ENCODE results near the gene ST8SIA4. TPM values are rescaled to one million over a fixed set of nuclear protein-coding genes. Genes with fewer than 3 reads are reported as not detected.

Gene ST8SIA4
- total RNA-seq, 1 experiment from 2014 or later: not detected

GRCh38 chr5:100828898-100829356 is 74.2 kb downstream of the ST8SIA4 start:
- BruUV-seq (replicated peaks): no TSS peak
- ATAC-seq (no peak), DNase-seq (ENCODE audit: low read depth, low spot score) (no peak)
- Histone ChIP-seq H3K4me1 (ENCODE audit: control insufficient read depth in 1 of 2, insufficient read depth in 2 of 2, low read length in 2 of 2) (peaks cover 0 to 20% of the 10 kb centered on the region in 2 experiments; a peak in 2 of 4 replicates), H3K9me2 (ENCODE audit: insufficient read depth) (no peaks in the 10 kb centered on the region), H2AFZ (ENCODE audit: low read depth, low read length, poor library complexity, severe bottlenecking) (peak overlapping the region; percentile 18), H3K79me2 (ENCODE audit: insufficient read depth, low read length) (no peaks in the 10 kb centered on the region), H3K36me3 (ENCODE audit: control insufficient read depth in 1 of 2, insufficient read depth in 2 of 2, low read length in 2 of 2) (no peaks in the 10 kb centered on the region), H3K4me2 (ENCODE audit: low read length) (peak overlapping the region; percentile 15; the same call in 1 of the 2 replicates), H3K27me3 (ENCODE audit: insufficient read depth, low read length) (no peaks in the 10 kb centered on the region), H3K27ac (ENCODE audit: low read depth, low read length) (no peak overlapping the region), H3K4me3 (replicated peaks in 1 of 2; ENCODE audit: low read depth in 1 of 2, low read length in 2 of 2) (no peak overlapping the region), H3K9ac (ENCODE audit: low read length) (no peak overlapping the region), H3K9me3 (ENCODE audit: control insufficient read depth in 1 of 2, insufficient read depth in 1 of 2, low read depth in 1 of 2, low read length in 2 of 2) (no peaks in the 10 kb centered on the region), H4K20me1 (ENCODE audit: insufficient read depth) (no peaks in the 10 kb centered on the region)
- CTCF ChIA-PET: no interaction called here
- POLR2A ChIA-PET: interaction anchor here (1.1 kb wide), 1 partner anchor 8 kb away, joined by 3 read pairs; no protein-coding TSS in a partner anchor
- RAD21 ChIA-PET (ENCODE audit: low non-redundant PET in 1 of 2, low total read pairs in 2 of 2, uncharacterized antibody in 2 of 2, unreplicated experiment in 2 of 2): no interaction called here
- TF ChIP-seq JUND (IDR thresholded peaks at IDR 0.05): no peak
- no peak for TF ChIP-seq POLR2A (IDR thresholded peaks at IDR 0.05; ENCODE audit: borderline replicate concordance, extremely low read depth, insufficient read depth, insufficient read length)
- intact Hi-C loops (cut with micrococcal nuclease): no loop called here

GRCh38 chr5:100828071-100828897 is 74.8 kb downstream of the ST8SIA4 start:
- no peaks in the 10 kb centered on the region for H3K36me3 ChIP-seq (ENCODE audit: control insufficient read depth in 1 of 2, insufficient read depth in 2 of 2, low read length in 2 of 2)
- no peak overlapping the region for H3K27ac ChIP-seq (ENCODE audit: low read depth, low read length)
- no TSS peak for BruUV-seq (replicated peaks)
- H2AFZ ChIP-seq (ENCODE audit: low read depth, low read length, poor library complexity, severe bottlenecking): peak overlapping the region; percentile 31
- peaks cover 0 to 20% of the 10 kb centered on the region in 2 experiments; a peak in 2 of 4 replicates for H3K4me1 ChIP-seq (ENCODE audit: control insufficient read depth in 1 of 2, insufficient read depth in 2 of 2, low read length in 2 of 2)
- POLR2A ChIA-PET: interaction anchor here (1.1 kb wide), 1 partner anchor 9 kb away, joined by 3 read pairs; no protein-coding TSS in a partner anchor
- RAD21 ChIA-PET (ENCODE audit: low non-redundant PET in 1 of 2, low total read pairs in 2 of 2, uncharacterized antibody in 2 of 2, unreplicated experiment in 2 of 2): no interaction called here
- no peaks in the 10 kb centered on the region for H3K9me3 ChIP-seq (ENCODE audit: control insufficient read depth in 1 of 2, insufficient read depth in 1 of 2, low read depth in 1 of 2, low read length in 2 of 2)
- H3K9me2 ChIP-seq (ENCODE audit: insufficient read depth): no peaks in the 10 kb centered on the region
- CTCF ChIA-PET: no interaction called here
- H3K4me3 ChIP-seq (replicated peaks in 1 of 2; ENCODE audit: low read depth in 1 of 2, low read length in 2 of 2): no peak overlapping the region
- no peak overlapping the region for H3K9ac ChIP-seq (ENCODE audit: low read length)
- no peaks in the 10 kb centered on the region for H4K20me1 ChIP-seq (ENCODE audit: insufficient read depth)
- no peak for ATAC-seq
- peak overlapping the region; percentile 15; the same call in 1 of the 2 replicates for H3K4me2 ChIP-seq (ENCODE audit: low read length)
- H3K27me3 ChIP-seq (ENCODE audit: insufficient read depth, low read length): no peaks in the 10 kb centered on the region
- no peak for DNase-seq (ENCODE audit: low read depth, low spot score)
- H3K79me2 ChIP-seq (ENCODE audit: insufficient read depth, low read length): no peaks in the 10 kb centered on the region
- intact Hi-C loops (cut with micrococcal nuclease): no loop called here
- no peak for TF ChIP-seq JUND (IDR thresholded peaks at IDR 0.05)
- no peak for TF ChIP-seq REST (IDR thresholded peaks at IDR 0.05; ENCODE audit: low read depth)
- TF ChIP-seq CTCF (IDR thresholded peaks at IDR 0.05 in 2 of 3, conservative IDR thresholded peaks at IDR 0.05 in 1 of 3; ENCODE audit: borderline replicate concordance in 1 of 3, insufficient read depth in 1 of 3, low read depth in 2 of 3, low read length in 2 of 3): no peak
- no peak for TF ChIP-seq YY1 (IDR thresholded peaks at IDR 0.05; ENCODE audit: extremely low read depth, insufficient replicate concordance, low read depth, low read length)
- TF ChIP-seq TCF7L2 (IDR thresholded peaks at IDR 0.05; ENCODE audit: borderline replicate concordance, extremely low read depth, insufficient read depth, insufficient read length): no peak
- TF ChIP-seq RAD21 (IDR thresholded peaks at IDR 0.05; ENCODE audit: low read depth): no peak
- no peak for TF ChIP-seq ZBTB33 (IDR thresholded peaks at IDR 0.05; ENCODE audit: extremely low read depth, insufficient replicate concordance, low read length)
- no peak for TF ChIP-seq POLR2AphosphoS5 (IDR thresholded peaks at IDR 0.05; ENCODE audit: low read depth, low read length)
